Brain microvascular endothelial cell (primary cell): ENCODE data around the gene TPD52L1.
"Not testable (repeated sequence)": the region's sequence is repeated elsewhere in the genome, so short reads cannot be mapped to it uniquely, and the experiment has no call there.

Source experiments
- DNase-seq: peaks from one replicate; pipeline ENCODE4 v3.0.0-alpha.2; 2020
- H3K27ac ChIP-seq: fragments of 250-450 bp; sonication (Bioruptor Pico); 2 replicates; pipeline ENCODE4 v1.5.1; 2020; ENCODE audit warnings: mild to moderate bottlenecking, moderate library complexity
- H3K27me3 ChIP-seq: fragments of 250-450 bp; sonication (Bioruptor Pico); replicated peaks from 2 replicates; pipeline ENCODE4 v1.5.1; 2020; ENCODE audit warnings: mild to moderate bottlenecking
- H3K36me3 ChIP-seq: fragments of 250-450 bp; sonication (Bioruptor Pico); replicated peaks from 2 replicates; pipeline ENCODE4 v1.5.1; 2020; ENCODE audit warnings: mild to moderate bottlenecking
- H3K4me3 ChIP-seq: 2 replicates; pipeline ENCODE4 v1.5.1; 2011; ENCODE audit warnings: low read depth, mild to moderate bottlenecking, control low read depth, low read length, moderate library complexity
- in situ Hi-C: cut with HindIII; loops from 2 replicates; pipeline ENCODE4 v1.10.0; 2017; ENCODE audit warnings: low sequenced_read_pairs, low pct_ligation_motif_present
- TF ChIP-seq, protein P1 (sequence below): IDR thresholded peaks from 2 replicates; pipeline ENCODE4 v1.5.1; 2011; ENCODE audit warnings: low read depth, mild to moderate bottlenecking, moderate library complexity, low read length, control low read depth, inconsistent platforms; ENCODE audit errors: missing control alignments

Gene TPD52L1

DNA sequence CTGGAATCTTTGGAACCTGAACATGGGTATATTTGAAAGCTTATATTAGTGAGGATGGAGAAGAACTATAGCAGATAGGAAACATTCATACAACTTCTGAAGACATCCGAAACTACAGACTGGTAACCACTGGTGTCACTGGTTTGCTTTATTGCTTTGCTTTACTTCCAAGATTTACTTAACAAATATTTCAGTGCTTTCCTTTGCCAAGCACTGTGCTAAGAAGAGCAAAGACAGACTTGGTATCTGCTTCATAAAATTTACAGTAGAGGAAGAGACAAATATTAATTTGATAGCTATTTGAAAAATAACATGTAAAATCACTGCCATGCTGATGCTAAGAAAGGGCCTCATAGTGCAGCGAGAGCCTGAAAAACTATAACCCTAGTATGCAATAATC, 1.8 kb downstream of the TPD52L1 start:
- TF ChIP-seq, protein P1, sequence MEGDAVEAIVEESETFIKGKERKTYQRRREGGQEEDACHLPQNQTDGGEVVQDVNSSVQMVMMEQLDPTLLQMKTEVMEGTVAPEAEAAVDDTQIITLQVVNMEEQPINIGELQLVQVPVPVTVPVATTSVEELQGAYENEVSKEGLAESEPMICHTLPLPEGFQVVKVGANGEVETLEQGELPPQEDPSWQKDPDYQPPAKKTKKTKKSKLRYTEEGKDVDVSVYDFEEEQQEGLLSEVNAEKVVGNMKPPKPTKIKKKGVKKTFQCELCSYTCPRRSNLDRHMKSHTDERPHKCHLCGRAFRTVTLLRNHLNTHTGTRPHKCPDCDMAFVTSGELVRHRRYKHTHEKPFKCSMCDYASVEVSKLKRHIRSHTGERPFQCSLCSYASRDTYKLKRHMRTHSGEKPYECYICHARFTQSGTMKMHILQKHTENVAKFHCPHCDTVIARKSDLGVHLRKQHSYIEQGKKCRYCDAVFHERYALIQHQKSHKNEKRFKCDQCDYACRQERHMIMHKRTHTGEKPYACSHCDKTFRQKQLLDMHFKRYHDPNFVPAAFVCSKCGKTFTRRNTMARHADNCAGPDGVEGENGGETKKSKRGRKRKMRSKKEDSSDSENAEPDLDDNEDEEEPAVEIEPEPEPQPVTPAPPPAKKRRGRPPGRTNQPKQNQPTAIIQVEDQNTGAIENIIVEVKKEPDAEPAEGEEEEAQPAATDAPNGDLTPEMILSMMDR, result no peak
- in situ Hi-C loops, result no loop called here
- DNase-seq, result no peak
- Histone ChIP-seq H3K27me3 (no peaks in the 10 kb centered on the region), H3K27ac (no peak overlapping the region), H3K36me3 (no peaks in the 10 kb centered on the region), H3K4me3 (no peak overlapping the region)

DNA sequence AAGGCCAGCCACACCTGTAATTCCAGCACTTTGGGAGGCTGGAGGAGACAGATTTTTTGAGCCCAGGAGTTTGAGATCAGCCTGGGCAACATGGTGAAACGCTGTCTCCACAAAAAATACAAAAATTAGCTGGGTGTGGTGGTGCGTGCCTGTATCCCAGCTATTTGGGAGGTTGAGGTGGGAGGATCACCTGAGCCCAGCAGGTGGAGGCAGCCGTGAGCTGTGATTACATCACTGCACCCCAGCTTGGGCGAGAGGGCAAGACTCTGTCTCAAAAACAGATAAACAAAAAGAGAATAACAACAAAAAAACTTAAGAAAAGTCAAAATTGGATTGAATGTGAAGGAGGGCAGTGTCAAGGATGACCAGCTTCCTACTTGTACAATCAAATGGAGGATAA, 2.9 kb downstream of the TPD52L1 start:
- no peak for DNase-seq
- Histone ChIP-seq H3K27ac (no peak overlapping the region), H3K36me3 (no peaks in the 10 kb centered on the region), H3K4me3 (no peak overlapping the region), H3K27me3 (no peaks in the 10 kb centered on the region)
- in situ Hi-C loops, result no loop called here
- TF ChIP-seq, protein P1, result no peak

DNA sequence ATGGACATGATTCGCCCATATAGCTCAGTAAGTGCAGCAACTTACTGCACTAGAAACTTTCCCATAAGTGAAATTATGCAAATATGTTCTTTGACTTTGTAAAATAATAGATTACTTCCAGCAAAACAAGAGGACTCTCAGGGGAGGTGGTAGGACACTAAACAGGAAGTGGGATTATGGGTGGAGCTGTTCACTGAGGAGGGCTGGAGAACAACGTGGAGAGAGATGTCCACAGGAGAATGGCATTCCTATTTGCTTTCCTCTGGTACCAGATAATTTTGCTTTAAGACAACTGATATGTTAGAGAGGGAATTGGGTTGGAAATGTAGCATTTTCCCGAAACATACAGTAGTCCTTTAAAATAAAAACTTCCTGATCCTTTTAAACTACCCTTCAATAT, 3.7 kb downstream of the TPD52L1 start:
- Histone ChIP-seq H3K4me3 (no peak overlapping the region), H3K27me3 (no peaks in the 10 kb centered on the region), H3K36me3 (no peaks in the 10 kb centered on the region), H3K27ac (no peak overlapping the region)
- TF ChIP-seq, protein P1, result no peak
- DNase-seq, result no peak
- in situ Hi-C loops, result no loop called here

DNA sequence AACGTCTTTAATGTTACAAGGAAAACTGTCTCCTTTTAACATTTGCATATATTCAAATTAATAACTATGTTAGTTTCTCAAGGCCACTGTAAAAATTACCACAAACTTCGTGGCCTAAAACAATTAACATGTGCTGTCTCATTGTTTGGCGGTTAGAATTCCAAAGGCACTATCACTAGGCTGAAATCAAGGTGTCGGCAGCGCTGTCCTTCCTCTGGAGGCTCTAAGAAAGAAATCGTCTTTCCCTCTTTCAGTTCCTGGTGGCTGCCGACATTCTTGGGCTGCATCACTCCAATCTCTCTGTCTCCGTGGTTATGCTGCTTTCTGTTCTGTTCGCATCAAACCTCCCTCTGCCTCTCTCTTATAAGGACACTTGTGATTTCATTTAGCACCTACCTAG, 4.2 kb downstream of the TPD52L1 start:
- TF ChIP-seq, protein P1, result no peak
- Histone ChIP-seq H3K27ac (no peak overlapping the region), H3K36me3 (no peaks in the 10 kb centered on the region), H3K27me3 (no peaks in the 10 kb centered on the region), H3K4me3 (no peak overlapping the region)
- DNase-seq, result no peak
- in situ Hi-C loops, result no loop called here

DNA sequence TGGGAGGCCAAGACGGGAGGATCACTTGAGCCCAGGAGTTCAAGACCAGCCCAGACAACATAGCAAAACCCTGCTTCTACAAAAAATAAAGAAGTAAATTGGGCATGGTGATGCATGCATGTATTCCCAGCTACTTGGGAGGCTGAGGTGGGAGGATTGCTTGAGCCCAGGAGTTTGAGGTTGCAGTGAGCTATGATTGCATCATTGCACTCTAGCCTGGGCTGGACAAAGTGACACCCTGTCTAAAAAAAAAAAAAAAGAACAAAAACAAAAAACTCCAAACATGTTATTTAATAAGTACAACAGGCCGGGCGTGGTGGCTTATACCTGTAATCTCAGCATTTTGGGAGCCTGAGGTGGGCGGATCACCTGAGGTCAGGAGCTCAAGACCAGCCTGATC, 9.8 kb downstream of the TPD52L1 start:
- in situ Hi-C loops, result not testable (repeated sequence)

DNA sequence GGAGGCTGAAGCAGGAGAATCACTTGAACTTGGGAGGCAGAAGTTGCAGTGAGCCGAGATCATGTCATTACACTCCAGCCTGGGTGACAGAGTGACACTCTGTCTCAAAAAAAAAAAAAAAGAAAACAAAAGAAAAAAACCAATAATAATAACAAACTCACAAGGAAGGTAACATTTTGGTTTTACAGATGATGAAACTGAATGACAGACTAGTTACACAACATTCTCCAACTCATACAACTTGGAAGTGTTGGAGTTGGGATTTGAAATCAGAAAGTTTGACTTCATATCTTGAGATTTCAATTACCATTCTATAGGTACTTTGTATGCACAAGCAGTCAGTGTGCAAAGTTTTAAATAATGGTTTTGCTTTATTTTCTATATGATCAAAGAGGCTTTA, 10.2 kb downstream of the TPD52L1 start:
- no peak overlapping the region for H3K4me3 ChIP-seq
- H3K27ac ChIP-seq, result no peak overlapping the region
- no peaks in the 10 kb centered on the region for H3K27me3 ChIP-seq
- in situ Hi-C loops, result no loop called here
- TF ChIP-seq, protein P1, result no peak
- DNase-seq, result no peak
- no peaks in the 10 kb centered on the region for H3K36me3 ChIP-seq

More for the DNA sequence above, 9.8 kb downstream of the TPD52L1 start:
- not testable (repeated sequence) for DNase-seq, H3K27me3 ChIP-seq, H3K36me3 ChIP-seq, H3K4me3 ChIP-seq, H3K27ac ChIP-seq
